GM21526 (cell line): Measurements from ENCODE around the gene FBXO21.
A peak's percentile ranks its signal among the peaks of the same experiment; 100 is the strongest.
"Not testable (repeated sequence)": the region's sequence is repeated elsewhere in the genome, so short reads cannot be mapped to it uniquely, and the experiment has no call there.

Experiments
- ATAC-seq: cut with Tn5 transposase; IDR thresholded peaks from one replicate; pipeline ENCODE4 v1.9.1; 2021; ENCODE audit warnings: moderate library complexity; ENCODE audit not compliant: unreplicated experiment, low FRiP score

Gene FBXO21

DNA sequence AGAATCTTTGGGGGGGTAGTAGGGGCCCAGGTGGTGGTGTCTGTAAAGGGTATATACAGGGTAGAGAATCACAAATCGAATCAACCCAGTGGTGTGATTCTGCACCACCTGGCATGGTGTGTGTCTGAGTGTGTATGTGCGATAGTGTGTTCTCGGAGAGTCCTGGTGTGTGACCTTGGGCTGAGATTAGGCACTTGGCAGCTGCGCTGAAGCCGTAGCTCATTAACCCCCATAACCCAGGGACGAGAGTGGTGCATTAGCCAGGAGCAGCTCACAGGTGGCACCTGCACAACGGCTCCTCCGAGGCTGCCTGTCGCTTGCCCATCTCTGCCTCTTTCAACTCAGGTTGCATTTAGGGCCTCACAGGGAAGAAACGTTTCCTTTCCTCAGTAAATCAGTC, 75.5 kb downstream of the FBXO21 start:
- ATAC-seq, result no peak

DNA sequence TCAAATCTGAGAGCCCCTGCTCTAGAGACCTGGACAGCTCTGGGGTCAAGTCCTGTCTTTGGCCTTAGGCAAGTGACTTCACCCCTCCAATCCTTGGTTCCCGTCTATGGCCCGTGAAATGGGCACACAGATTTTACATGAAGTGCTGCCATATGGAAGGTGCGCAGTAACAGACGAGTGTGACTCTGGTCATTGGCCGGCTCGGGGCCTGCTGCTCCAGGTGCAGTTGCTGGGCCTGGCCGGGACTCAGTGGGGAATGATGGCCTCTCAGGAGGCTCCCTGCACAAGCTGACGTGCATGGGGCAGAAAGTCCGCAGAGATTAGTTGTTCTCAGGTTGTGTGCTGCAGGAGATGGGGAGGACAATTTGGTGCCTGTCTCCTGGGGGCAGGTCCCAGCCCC, 77.0 kb downstream of the FBXO21 start:
- ATAC-seq, result no peak

DNA sequence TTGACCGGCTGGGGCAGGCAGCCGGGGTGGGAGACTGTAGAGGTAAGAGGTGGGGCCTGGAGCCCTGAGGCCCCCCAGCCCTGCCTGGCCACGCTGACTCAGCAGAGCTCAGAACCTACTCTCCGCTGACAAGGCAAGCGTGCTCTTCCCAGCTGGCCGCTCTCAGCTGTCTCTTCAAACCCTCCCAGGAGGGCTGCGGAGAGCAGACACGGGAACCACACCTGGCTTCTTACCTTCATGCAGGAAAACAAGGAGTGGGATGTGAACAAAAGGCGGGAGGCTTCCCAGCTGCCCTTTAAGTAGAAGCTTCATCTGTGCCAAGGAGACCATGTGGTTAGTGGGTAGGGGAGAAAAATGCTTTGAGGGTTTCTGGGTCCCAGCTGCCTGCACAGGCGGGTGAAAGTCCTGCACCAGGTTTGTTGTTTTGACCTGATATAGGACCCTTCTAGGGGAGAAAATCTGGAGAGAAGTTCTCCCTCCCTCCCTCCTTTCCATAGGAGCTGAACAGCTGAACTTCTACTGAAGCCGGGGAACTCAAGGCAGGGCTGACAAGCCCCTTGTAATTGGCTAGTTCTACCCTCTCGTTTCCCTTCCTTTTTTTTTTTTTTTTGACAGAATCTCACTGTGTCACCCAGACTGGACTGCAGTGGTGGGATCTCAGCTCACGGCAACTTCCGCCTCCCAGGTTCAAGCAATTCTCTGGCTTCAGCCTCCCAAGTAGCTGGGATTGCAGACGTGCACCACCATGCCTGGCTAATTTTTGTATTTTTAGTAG, 78.3 kb downstream of the FBXO21 start:
- ATAC-seq, result no peak

- no peak for ATAC-seq
Observed at GRCh38 chr12:117111386-117111785, 78.9 kb downstream of the FBXO21 start.

DNA sequence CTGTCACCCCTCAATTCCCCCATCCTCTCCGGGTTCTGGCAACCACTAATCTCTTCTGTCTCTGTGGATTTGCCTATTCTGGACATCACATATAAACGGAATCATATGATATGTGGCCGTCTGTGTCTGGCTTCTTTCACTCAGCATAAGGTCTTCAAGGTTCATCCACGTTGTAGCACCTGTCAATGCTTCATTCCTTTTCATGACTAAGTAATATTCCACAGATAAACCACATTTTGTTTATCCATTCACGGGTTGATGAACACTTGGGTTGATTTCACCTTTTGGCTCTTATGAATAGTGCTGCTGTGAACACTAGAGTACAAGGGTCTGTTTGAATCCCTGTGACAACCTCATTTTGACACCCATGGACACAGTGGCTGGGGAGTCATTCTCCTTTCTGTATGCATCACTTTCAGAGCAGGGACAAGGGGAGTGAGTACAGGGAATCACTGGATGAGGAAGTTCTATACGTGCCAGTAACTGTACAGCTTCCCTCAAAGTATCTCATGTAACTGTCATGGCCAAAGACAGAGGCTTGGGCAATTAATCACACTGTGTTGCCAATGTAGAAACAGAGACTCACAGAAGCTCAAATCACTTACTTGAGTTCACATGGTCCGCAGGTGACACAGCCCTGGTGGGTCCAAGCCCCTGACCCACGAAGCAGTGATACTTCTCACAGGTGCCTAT, 80.2 kb downstream of the FBXO21 start:
- no peak for ATAC-seq

DNA sequence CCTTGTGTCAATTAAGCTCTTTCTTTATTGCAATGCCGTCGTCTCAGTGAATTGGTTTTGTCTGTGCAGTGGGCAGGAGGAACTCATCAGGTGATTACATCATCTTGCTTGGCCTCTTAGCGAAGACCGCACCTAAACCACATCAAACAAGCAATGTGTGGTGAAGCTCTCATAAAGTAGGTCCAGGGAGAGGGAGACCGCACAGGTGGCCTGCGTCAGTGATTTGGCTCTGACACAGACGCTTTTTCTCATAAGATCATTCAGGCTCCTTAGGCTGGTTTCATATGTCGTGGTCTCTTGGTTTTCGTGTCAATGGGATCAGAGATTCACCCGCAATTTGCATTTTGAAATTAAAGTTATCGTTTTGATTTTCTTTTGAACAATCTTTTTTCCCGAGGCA, 84.4 kb downstream of the FBXO21 start:
- no peak for ATAC-seq

DNA sequence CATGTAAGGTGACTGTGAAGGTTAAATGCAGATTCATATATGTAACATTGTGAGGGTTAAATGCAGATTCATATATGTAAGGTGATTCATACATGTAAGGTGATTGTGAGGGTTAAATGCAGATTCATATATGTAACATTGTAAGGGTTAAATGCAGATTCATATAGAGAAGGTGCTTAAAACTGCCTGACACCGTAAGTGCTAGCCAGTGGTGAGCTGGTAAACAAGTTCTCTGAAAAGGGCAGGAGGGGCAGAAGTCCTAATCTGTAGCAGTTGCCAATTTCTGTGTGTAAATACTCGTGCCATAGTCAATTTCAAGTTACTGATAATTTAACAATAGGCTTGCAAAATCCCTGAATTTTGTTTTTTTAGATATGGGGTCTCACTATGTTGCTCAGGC, 86.3 kb downstream of the FBXO21 start:
- not testable (repeated sequence) for ATAC-seq

- ATAC-seq, result no peak
Observed at GRCh38 chr12:117102800-117103181, 87.5 kb downstream of the FBXO21 start.

GRCh38 chr12:117101953-117102799, 88.1 kb downstream of the FBXO21 start:
- ATAC-seq, result no peak

- ATAC-seq, result no peak
Observed at GRCh38 chr12:117100851-117101673, 89.2 kb downstream of the FBXO21 start.

DNA sequence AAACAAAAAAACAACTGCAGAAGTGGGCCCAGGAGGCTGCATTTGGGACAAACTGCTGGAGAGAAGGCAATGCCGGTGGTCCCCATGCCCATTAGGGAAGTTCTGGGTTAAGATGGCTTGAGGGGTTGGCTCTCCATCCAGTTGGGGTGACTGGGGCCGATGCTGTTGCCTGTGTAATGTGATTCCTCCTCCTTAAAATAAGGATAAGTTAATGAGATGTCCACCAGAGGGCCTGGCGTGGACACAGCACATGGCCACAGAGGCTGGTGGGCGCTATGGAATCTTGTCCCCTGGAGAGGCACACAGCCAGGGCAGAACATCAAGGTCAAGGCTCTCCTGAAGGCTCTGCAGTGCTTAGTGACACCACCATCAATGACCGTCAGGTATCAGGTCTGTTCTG, 90.0 kb downstream of the FBXO21 start:
- ATAC-seq, result no peak

DNA sequence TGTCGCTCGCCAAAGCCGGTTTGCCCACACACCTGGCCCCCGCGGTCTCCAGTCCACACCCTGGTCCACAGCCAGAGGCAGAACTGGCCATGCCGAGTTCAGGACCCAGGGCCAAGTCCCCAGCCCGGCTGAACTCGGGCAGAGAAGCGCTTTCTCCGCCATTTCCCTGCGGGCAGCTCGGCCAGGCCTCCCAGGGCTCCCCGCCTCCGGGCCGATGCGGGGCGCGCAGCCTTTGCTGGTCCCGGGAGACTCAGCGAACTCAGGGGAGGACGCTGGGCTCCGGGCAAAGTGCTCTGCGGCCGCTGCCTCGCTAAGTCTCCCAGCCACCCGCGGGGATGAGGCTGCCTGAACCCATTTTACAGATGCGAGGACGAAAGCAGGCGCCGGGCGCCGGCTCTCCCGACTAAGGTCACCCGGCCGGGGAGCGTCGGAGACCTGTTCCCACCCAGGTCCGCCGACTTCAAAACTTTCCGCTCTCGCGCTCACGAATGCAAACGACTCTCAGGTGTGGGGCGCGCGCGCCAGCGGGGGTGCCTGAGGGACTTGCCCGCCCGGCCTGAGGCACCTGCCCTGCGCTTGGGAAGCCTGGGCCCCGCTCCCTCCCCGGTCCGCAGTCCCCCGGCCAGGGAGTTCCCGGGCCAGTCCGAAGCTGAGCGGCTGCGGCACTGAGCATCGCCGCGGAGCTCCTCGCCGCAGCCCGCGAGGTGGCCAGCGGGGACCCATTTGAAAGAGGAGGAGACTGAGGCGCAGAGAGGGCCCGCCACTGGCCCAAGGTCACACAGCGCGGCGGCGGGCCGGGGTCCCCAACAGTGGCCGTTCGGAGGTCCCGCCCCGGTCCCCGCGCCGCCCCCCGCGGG, 91.7 kb downstream of the FBXO21 start:
- peak; percentile 33 for ATAC-seq

DNA sequence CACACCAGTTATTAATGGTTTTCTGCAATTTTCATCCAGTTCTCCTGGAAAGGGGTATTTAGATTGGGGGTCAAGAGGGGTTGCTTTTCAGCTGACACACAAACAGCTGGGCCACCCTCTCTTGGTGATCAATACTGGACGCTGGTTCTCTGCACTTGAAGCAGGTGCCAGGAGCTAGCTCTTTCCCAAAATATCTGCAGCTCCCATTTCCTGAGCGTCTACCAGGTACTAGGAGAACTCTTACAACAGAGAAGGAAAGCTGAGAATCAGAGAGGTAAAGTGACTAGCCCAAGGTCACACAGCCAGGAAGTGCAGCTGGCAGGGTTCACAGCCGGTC, 92.3 kb downstream of the FBXO21 start:
- ATAC-seq, result peak; percentile 4

DNA sequence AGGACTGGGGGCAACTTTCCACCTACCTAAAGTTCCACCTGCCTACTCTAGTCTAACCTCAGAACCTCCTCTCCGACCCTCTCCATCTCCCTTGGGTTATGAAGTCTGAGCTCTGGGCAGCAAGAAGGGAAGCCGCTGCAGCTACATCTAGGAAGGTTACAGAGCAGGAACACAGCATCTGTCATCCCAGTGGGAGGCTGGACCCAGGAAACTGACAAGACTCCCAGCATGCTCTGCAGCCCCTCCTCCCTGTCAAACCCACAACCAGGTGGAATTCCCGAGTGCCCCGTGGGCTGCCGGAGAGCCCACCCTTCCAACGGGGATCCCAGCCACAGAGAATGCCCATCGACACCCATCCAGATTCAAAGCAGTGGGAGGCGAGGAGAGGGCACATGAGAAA, 93.1 kb downstream of the FBXO21 start:
- ATAC-seq, result no peak

GRCh38 chr12:117096501-117097042, 93.7 kb downstream of the FBXO21 start:
- ATAC-seq, result no peak

DNA sequence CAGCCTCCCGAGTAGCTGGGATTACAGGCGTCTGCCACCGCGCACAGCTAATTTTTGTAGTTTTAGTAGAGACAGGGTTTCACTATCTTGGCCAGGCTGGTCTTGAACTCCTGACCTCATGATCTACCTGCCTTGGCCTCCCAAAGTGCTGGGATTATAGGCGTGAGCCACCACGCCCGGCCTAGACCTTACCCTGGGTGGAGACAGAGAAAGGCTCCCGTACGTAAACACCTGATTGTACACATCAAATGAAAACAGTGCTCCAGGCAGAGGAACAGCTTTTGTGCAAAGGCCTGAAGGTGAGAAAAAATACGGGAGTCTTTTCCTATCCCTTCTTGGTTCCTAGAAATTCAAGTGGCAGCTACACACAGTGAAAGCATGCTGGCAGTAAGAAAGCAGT, 95.1 kb downstream of the FBXO21 start:
- not testable (repeated sequence) for ATAC-seq

- no peak for ATAC-seq
Observed at GRCh38 chr12:117093918-117094630, 96.2 kb downstream of the FBXO21 start.

DNA sequence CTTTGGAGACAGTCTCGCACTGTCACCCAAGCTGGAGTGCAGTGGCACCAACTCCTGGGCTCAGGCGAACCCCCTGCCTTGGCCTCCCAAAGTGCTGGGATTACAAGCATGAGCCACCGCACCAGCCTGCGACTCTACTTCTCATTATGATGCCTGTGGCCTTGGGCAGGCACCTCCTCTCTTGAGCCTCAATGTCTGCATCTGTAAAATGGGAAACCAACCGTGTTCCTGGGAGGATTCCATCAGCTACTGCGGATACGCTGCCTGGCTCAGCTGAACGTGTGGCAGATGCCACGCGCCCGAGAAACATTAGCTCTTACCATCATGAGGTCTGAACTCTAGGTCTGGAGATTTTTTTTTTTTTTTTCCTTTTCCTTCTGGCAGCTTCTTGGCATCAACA, 96.8 kb downstream of the FBXO21 start:
- ATAC-seq, result no peak

- ATAC-seq, result no peak
Observed at GRCh38 chr12:117092886-117093285, 97.4 kb downstream of the FBXO21 start.
